Measurements from ENCODE around the gene PROX1. TPM values are rescaled to one million over a fixed set of nuclear protein-coding genes. Genes with fewer than 3 reads are reported as not detected.

PROX1 gene
- total and polyA plus RNA-seq, 2 of the 4 experiments (the other 2 are of a cell fraction): under 0.01 to 0.02 TPM

DNA sequence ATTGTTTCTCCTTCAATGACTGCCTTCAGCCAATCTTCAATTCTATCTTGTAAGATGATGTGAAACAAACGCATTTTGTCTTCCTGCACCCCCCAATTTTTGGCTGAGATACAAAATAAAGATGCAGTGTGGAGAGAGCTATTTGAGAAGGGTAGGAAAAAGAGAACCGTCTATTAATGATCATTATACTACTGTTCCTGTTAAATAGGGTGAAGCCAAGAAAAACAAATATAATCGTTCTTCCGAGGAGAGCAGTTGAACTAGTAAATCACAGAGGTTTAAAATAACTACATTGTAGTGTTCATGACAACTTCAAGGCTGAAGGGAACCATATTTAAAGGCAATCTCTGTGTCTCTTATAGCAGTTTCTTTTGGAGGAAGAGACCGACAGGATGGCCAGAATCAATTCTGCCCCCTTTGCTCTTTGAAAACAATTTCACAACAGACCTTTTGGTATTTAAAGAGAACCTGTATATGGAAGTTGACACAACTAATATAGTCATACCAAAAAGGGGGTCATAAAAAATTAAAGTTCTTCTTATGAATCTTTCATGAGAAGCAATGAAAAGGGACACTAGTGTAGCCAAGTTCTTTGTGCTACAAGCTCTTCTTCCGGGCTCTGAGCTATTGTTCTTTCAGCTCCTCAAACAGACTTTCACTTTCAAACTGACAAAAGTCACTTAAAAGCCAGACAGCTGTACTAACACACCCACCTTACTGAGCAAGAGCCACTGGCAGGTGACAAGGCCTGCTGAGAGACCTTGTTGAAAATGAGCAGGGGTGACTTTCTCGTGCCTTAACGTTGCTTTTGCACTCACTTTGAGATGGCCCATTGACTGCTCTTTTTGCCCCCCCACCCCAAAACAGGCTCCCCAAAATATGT lies 30.9 kb downstream of the PROX1 start:
- DNase-seq (no peak), ATAC-seq (ENCODE audit: low read depth) (no peak)
- no peak overlapping the region for H2AFZ ChIP-seq (replicated peaks; ENCODE audit: low read length, poor library complexity)
- H3K4me3 ChIP-seq (ENCODE audit: insufficient read depth, low read depth, low read length): no peak overlapping the region
- no peaks in the 10 kb centered on the region for H3K4me1 ChIP-seq (ENCODE audit: control insufficient read depth, insufficient read depth, low read length)
- H2AK9ac ChIP-seq (replicated peaks; ENCODE audit: low read depth, low read length, poor library complexity): no peak overlapping the region
- no peak overlapping the region for H4K8ac ChIP-seq (ENCODE audit: low read depth in 2 of 2, low read length in 2 of 2)
- no peak overlapping the region for H2BK5ac ChIP-seq (ENCODE audit: low read depth, low read length, poor library complexity, severe bottlenecking)
- ChIA-PET POLR2A (ENCODE audit: unreplicated experiment) (no interaction called here), CTCF (interaction anchor here (0.5 kb wide), 1 partner anchor 1770 kb away, joined by 3 read pairs; no protein-coding TSS in a partner anchor)
- no peak overlapping the region for H4K5ac ChIP-seq (ENCODE audit: low read depth, low read length)
- intact Hi-C loops (cut with micrococcal nuclease): no loop called here
- H3K9me3 ChIP-seq (ENCODE audit: control insufficient read depth, insufficient read depth, low read length): no peaks in the 10 kb centered on the region
- no peak overlapping the region for H2BK20ac ChIP-seq (ENCODE audit: low read depth, low read length)
- H3K36me3 ChIP-seq (ENCODE audit: control insufficient read depth, insufficient read depth, low read length): no peaks in the 10 kb centered on the region
- no peak overlapping the region for H3K18ac ChIP-seq (ENCODE audit: low read depth, low read length)
- in situ Hi-C loops (cut with MboI; ENCODE audit: low sequenced_read_pairs): no loop called here
- no peak overlapping the region for H3K14ac ChIP-seq (replicated peaks; ENCODE audit: low read depth, low read length)
- no peaks in the 10 kb centered on the region for H3K79me1 ChIP-seq (ENCODE audit: low read depth in 1 of 2, low read length in 2 of 2)
- no peaks in the 10 kb centered on the region for H3K9me1 ChIP-seq (ENCODE audit: insufficient read depth, low read length)
- WGBS, 2 experiments (ENCODE audit: extremely low coverage in 2 of 2, insufficient read length in 1 of 2): no CpG with 5 or more reads among the region's 8 CpGs
- BruUV-seq (replicated peaks): no TSS peak
- no peak overlapping the region for H3K4ac ChIP-seq (ENCODE audit: low read depth, low read length)
- H3K27me3 ChIP-seq (ENCODE audit: control insufficient read depth, insufficient read depth, low read length): no peaks in the 10 kb centered on the region; the same call in 1 of the 2 replicates
- no peak overlapping the region for H3K56ac ChIP-seq (ENCODE audit: extremely low read depth, insufficient read depth, low read length)
- no peak overlapping the region for H3K9ac ChIP-seq (ENCODE audit: low read depth, low read length)
- no peak overlapping the region for H3K23ac ChIP-seq (ENCODE audit: low read depth, low read length)
- H4K20me1 ChIP-seq (ENCODE audit: insufficient read depth, low read length): no peaks in the 10 kb centered on the region
- dilution Hi-C loops (cut with HindIII; ENCODE audit: low sequenced_read_pairs, unreplicated experiment): no loop called here
- H2BK15ac ChIP-seq (ENCODE audit: low read depth, low read length): no peak overlapping the region
- H2BK120ac ChIP-seq (ENCODE audit: low read depth, low read length): no peak overlapping the region
- H4K91ac ChIP-seq (ENCODE audit: insufficient read depth, low read depth, low read length): no peak overlapping the region
- no peak overlapping the region for H3K4me2 ChIP-seq (ENCODE audit: low read depth, low read length)
- TF ChIP-seq BHLHE40 (IDR thresholded peaks at IDR 0.05; ENCODE audit: low read depth, low read length) (no peak), FOS (IDR thresholded peaks at IDR 0.05; ENCODE audit: low read depth, low read length) (no peak), NFE2L2 (IDR thresholded peaks at IDR 0.05; ENCODE audit: low read depth, low read length) (no peak), POLR2A (IDR thresholded peaks at IDR 0.05; ENCODE audit: low read depth, low read length) (no peak), MAFK (IDR thresholded peaks at IDR 0.05; ENCODE audit: low read depth, low read length) (no peak), CHD1 (IDR thresholded peaks at IDR 0.05; ENCODE audit: low read depth, low read length) (no peak), MXI1 (IDR thresholded peaks at IDR 0.05; ENCODE audit: borderline replicate concordance, low read depth, low read length) (no peak), SMC3 (IDR thresholded peaks at IDR 0.05; ENCODE audit: low read depth, low read length) (no peak), RFX5 (IDR thresholded peaks at IDR 0.05; ENCODE audit: low read depth, low read length) (no peak), RAD21 (IDR thresholded peaks at IDR 0.05; ENCODE audit: low read length) (no peak)
- TF ChIP-seq, protein P1, sequence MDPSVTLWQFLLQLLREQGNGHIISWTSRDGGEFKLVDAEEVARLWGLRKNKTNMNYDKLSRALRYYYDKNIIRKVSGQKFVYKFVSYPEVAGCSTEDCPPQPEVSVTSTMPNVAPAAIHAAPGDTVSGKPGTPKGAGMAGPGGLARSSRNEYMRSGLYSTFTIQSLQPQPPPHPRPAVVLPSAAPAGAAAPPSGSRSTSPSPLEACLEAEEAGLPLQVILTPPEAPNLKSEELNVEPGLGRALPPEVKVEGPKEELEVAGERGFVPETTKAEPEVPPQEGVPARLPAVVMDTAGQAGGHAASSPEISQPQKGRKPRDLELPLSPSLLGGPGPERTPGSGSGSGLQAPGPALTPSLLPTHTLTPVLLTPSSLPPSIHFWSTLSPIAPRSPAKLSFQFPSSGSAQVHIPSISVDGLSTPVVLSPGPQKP (IDR thresholded peaks at IDR 0.05; ENCODE audit: borderline replicate concordance, low read depth, low read length): no peak
- TF ChIP-seq, protein P2, sequence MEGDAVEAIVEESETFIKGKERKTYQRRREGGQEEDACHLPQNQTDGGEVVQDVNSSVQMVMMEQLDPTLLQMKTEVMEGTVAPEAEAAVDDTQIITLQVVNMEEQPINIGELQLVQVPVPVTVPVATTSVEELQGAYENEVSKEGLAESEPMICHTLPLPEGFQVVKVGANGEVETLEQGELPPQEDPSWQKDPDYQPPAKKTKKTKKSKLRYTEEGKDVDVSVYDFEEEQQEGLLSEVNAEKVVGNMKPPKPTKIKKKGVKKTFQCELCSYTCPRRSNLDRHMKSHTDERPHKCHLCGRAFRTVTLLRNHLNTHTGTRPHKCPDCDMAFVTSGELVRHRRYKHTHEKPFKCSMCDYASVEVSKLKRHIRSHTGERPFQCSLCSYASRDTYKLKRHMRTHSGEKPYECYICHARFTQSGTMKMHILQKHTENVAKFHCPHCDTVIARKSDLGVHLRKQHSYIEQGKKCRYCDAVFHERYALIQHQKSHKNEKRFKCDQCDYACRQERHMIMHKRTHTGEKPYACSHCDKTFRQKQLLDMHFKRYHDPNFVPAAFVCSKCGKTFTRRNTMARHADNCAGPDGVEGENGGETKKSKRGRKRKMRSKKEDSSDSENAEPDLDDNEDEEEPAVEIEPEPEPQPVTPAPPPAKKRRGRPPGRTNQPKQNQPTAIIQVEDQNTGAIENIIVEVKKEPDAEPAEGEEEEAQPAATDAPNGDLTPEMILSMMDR (conservative IDR thresholded peaks at IDR 0.05; ENCODE audit: low read depth, low read length): no peak
- TF ChIP-seq, protein P3, sequence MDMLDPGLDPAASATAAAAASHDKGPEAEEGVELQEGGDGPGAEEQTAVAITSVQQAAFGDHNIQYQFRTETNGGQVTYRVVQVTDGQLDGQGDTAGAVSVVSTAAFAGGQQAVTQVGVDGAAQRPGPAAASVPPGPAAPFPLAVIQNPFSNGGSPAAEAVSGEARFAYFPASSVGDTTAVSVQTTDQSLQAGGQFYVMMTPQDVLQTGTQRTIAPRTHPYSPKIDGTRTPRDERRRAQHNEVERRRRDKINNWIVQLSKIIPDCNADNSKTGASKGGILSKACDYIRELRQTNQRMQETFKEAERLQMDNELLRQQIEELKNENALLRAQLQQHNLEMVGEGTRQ (IDR thresholded peaks at IDR 0.05; ENCODE audit: low read depth, low read length): no peak
- no peak overlapping the region for H3K27ac ChIP-seq (ENCODE audit: insufficient read depth, low read length)
- H2AK5ac ChIP-seq (ENCODE audit: low read depth, low read length): no peak overlapping the region

Measured in IMR-90 (cell line).